Type B pancreatic cell (in vitro differentiated cells): ENCODE results near the gene TOP2B. TPM values are rescaled to one million over a fixed set of nuclear protein-coding genes. Genes with fewer than 3 reads are reported as not detected.

ENCODE experiments used
- DNase-seq: peaks from one replicate; pipeline ENCODE4 v3.0.0; 2021; ENCODE audit warnings: mixed read lengths; ENCODE audit not compliant: unreplicated experiment; ENCODE audit errors: extremely low spot score
- H3K27ac Mint-ChIP-seq: 2 replicates; pipeline ENCODE4 v1.8.0; 2021; ENCODE audit warnings: mild to moderate bottlenecking, mixed read lengths
- H3K27me3 Mint-ChIP-seq: 2 replicates; pipeline ENCODE4 v1.8.0; 2021; ENCODE audit warnings: mixed read lengths
- H3K36me3 Mint-ChIP-seq: 2 replicates; pipeline ENCODE4 v1.8.0; 2021; ENCODE audit warnings: mixed read lengths
- H3K4me1 Mint-ChIP-seq: one replicate; pipeline ENCODE4 v1.8.0; 2021; ENCODE audit warnings: mixed read lengths; ENCODE audit not compliant: unreplicated experiment
- H3K4me3 Mint-ChIP-seq: 2 replicates; pipeline ENCODE4 v1.8.0; 2021; ENCODE audit warnings: mild to moderate bottlenecking, mixed read lengths
- H3K9me3 Mint-ChIP-seq: 2 replicates; pipeline ENCODE4 v1.8.0; 2021; ENCODE audit warnings: mixed read lengths
- total RNA-seq: library from RNA; stranded (reverse); gene quantifications from 2 replicates; pipeline ENCODE4 v1.2.1, GENCODE V29; 2021; ENCODE audit warnings: low replicate concordance
- TF ChIP-seq, protein P1 (sequence below): fragments of 200-600 bp; sonication (generic); conservative IDR thresholded peaks from 2 replicates; pipeline ENCODE4 v1.5.0; 2021; ENCODE audit warnings: antibody characterized with exemption, mild to moderate bottlenecking

Gene TOP2B
- total RNA-seq, 1 donor from 2014 or later = 198 TPM

- H3K27me3 Mint-ChIP-seq = no peaks in the 10 kb centered on the region
- no peak for DNase-seq
- no peaks in the 10 kb centered on the region for H3K9me3 Mint-ChIP-seq
- TF ChIP-seq, protein P1, sequence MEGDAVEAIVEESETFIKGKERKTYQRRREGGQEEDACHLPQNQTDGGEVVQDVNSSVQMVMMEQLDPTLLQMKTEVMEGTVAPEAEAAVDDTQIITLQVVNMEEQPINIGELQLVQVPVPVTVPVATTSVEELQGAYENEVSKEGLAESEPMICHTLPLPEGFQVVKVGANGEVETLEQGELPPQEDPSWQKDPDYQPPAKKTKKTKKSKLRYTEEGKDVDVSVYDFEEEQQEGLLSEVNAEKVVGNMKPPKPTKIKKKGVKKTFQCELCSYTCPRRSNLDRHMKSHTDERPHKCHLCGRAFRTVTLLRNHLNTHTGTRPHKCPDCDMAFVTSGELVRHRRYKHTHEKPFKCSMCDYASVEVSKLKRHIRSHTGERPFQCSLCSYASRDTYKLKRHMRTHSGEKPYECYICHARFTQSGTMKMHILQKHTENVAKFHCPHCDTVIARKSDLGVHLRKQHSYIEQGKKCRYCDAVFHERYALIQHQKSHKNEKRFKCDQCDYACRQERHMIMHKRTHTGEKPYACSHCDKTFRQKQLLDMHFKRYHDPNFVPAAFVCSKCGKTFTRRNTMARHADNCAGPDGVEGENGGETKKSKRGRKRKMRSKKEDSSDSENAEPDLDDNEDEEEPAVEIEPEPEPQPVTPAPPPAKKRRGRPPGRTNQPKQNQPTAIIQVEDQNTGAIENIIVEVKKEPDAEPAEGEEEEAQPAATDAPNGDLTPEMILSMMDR = no peak
- peak overlapping the region; percentile 10 for H3K27ac Mint-ChIP-seq
- H3K4me1 Mint-ChIP-seq = no peaks in the 10 kb centered on the region
- H3K36me3 Mint-ChIP-seq = peaks cover 50% of the 10 kb centered on the region
- no peak overlapping the region for H3K4me3 Mint-ChIP-seq
Observed at GRCh38 chr3:25604107-25604805, 60.5 kb downstream of the TOP2B start.

DNA sequence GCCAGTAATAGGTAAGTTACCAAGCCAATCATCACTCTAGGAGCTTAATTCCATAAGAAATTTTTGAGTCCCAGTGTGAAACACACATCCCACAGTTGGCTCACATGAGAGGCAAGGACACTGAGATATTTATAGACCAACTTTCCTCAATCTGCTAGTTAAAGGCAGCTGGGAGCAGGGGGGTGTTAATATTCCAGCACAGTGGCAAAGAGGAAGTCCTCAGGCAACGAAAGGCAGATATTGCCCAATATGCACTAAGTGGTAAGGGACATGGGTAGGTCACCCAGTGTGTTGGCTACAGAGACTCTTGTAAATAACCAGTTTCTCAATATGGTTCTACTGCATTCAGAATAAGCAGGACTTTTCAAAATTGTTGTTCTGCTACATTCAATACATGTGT, 61.0 kb downstream of the TOP2B start:
- no peak for DNase-seq
- H3K4me3 Mint-ChIP-seq = no peak overlapping the region
- H3K4me1 Mint-ChIP-seq = no peaks in the 10 kb centered on the region

DNA sequence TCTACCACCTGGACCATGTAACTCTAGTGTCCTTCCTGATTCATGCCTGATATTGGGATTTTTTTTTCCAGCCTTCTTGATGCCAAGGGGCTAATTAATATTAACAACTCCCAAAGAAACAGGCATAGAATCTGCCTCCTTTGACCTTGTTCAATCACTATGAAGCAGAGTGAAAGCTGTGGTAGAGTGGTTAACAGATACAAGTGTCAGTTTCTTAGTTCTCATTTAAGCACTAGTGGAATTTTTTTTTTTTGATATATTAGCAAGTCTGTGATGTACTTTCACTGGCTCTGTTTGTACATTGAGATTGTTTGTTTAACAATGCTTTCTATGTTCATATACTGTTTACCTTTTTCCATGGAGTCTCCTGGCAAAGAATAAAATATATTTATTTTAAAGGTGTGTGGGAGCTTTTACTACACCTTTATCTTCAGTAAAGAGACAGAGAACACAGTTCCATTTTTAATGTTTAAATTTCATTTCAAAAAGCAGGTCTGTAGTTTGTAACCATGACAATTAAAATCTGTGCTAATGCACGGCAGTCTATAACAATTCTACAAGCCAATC, 67.1 kb downstream of the TOP2B start:
- DNase-seq = no peak
- Mint-ChIP-seq H3K4me1 (peaks cover 35% of the 10 kb centered on the region), H3K27ac (no peak overlapping the region), H3K36me3 (peaks cover 43% of the 10 kb centered on the region), H3K27me3 (no peaks in the 10 kb centered on the region), H3K9me3 (no peaks in the 10 kb centered on the region), H3K4me3 (no peak overlapping the region)
- TF ChIP-seq, protein P1 = no peak

More for the DNA sequence above, 61.0 kb downstream of the TOP2B start:
- Mint-ChIP-seq H3K27me3 (no peaks in the 10 kb centered on the region), H3K9me3 (no peaks in the 10 kb centered on the region), H3K27ac (no peak overlapping the region), H3K36me3 (peaks cover 53% of the 10 kb centered on the region)
- TF ChIP-seq, protein P1 = no peak

GRCh38 chr3:25594007-25594502, 70.7 kb downstream of the TOP2B start:
- Mint-ChIP-seq H3K27ac (peak overlapping the region; percentile 10), H3K36me3 (peaks cover 33% of the 10 kb centered on the region)

DNA sequence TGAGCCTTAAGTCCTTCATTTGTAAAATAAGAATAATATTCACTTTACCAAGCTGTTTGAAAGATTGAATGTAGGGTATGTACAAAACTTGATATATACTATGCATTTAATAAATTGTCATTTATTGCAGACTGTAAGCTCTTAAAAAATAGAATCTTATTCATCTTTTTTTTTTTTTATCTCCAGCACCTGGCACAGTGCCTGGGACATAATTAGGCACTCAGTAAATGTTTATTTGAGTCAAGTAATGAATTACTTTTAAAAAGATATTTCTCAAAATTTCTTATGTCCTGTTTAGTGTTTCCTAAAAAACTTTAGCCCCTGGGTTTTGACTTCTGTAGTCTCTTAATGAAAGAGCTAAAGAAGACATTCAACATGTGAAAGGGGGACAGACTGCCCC, 71.7 kb downstream of the TOP2B start:
- Mint-ChIP-seq H3K4me1 (peaks cover 44% of the 10 kb centered on the region), H3K36me3 (peaks cover 35% of the 10 kb centered on the region), H3K27ac (peak overlapping the region; percentile 60), H3K9me3 (no peaks in the 10 kb centered on the region), H3K4me3 (peak overlapping the region; percentile 47), H3K27me3 (no peaks in the 10 kb centered on the region)
- TF ChIP-seq, protein P1 = no peak
- no peak for DNase-seq

More at GRCh38 chr3:25594007-25594502, 70.7 kb downstream of the TOP2B start:
- Mint-ChIP-seq H3K9me3 (no peaks in the 10 kb centered on the region), H3K4me1 (peaks cover 44% of the 10 kb centered on the region), H3K27me3 (no peaks in the 10 kb centered on the region), H3K4me3 (peak overlapping the region; percentile 19)
- DNase-seq = no peak
- TF ChIP-seq, protein P1 = peak; percentile 93
